SK-N-SH (cell line): ENCODE measurements around the gene PRRT1B. TPM values are rescaled to one million over a fixed set of nuclear protein-coding genes. Genes with fewer than 3 reads are reported as not detected.

ENCODE experiments used
- CTCF ChIA-PET: fragments of 300-600, 350-600 bp; formaldehyde crosslinking; extraction: SDS; loops from one replicate; lab custom pipeline; 2021; lab: Yijun Ruan, JAX
- POLR2A ChIA-PET: fragments of 350-600 bp; sonication (Branson Sonifier 250); formaldehyde crosslinking; extraction: SDS; loops from one replicate; lab custom pipeline; 2020; ENCODE audit warnings: antibody characterized with exemption, inconsistent platforms; lab: Yijun Ruan, JAX
- DNase-seq: peaks from one replicate; pipeline ENCODE4 v3.0.0; 2012
- H2AFZ ChIP-seq: fragments of 200-600 bp; sonication (generic); 2 replicates; pipeline ENCODE4 v1.8.1; 2016; ENCODE audit warnings: antibody characterized with exemption, mild to moderate bottlenecking, low read depth
- H3F3A ChIP-seq: fragments of 200-600 bp; sonication (generic); replicated peaks from 2 replicates; pipeline ENCODE3; 2016; ENCODE audit warnings: antibody characterized with exemption, mild to moderate bottlenecking; ENCODE audit not compliant: insufficient read depth
- H3K27ac ChIP-seq, 2 experiments: fragments of 200-500 bp in 1 of 2; fragments of 200-600 bp in 1 of 2; sonication (Bioruptor generic) in 1 of 2; sonication (generic), shearing (Covaris generic) in 1 of 2; 2 replicates each; pipeline versions ENCODE4 v1.5.1 to v1.6.1; 2014 to 2016; ENCODE audit warnings: low read depth in 2 of 2, inconsistent platforms in 1 of 2, low read length in 1 of 2, mild to moderate bottlenecking in 1 of 2, mixed read lengths in 1 of 2
- H3K27me3 ChIP-seq: fragments of 200-600 bp; sonication (generic), shearing (Covaris generic); 2 replicates; pipeline ENCODE4 v1.6.1; 2016; ENCODE audit warnings: mixed run types; ENCODE audit not compliant: insufficient read depth
- H3K36me3 ChIP-seq, 2 experiments: fragments of 200-500 bp in 1 of 2; fragments of 200-600 bp in 1 of 2; sonication (Bioruptor generic) in 1 of 2; sonication (generic) in 1 of 2; replicated peaks in 1 of 2; 2 replicates each; pipeline versions ENCODE3 to v1.5.1; 2014 to 2016; ENCODE audit warnings: low read length in 1 of 2, mild to moderate bottlenecking in 1 of 2; ENCODE audit not compliant: insufficient read depth in 2 of 2, control insufficient read depth in 1 of 2
- H3K4me1 ChIP-seq, 2 experiments: fragments of 200-500 bp in 1 of 2; fragments of 200-600 bp in 1 of 2; sonication (Bioruptor generic) in 1 of 2; sonication (generic), shearing (Covaris generic) in 1 of 2; 2 replicates each; pipeline versions ENCODE4 v1.5.1 to v1.6.1; 2014 to 2016; ENCODE audit warnings: low read depth in 1 of 2, low read length in 1 of 2, mixed run types in 1 of 2; ENCODE audit not compliant: insufficient read depth in 2 of 2, control insufficient read depth in 1 of 2
- H3K4me2 ChIP-seq: fragments of 200-600 bp; sonication (generic), shearing (Covaris generic); 2 replicates; pipeline ENCODE4 v1.6.1; 2017; ENCODE audit warnings: mixed run types
- H3K4me3 ChIP-seq, 2 experiments: fragments of 200-500 bp in 1 of 2; fragments of 200-600 bp in 1 of 2; sonication (Bioruptor generic) in 1 of 2; sonication (generic), shearing (Covaris generic) in 1 of 2; 2 replicates each; pipeline versions ENCODE4 v1.5.1 to v1.8.1; 2014 to 2016; ENCODE audit warnings: low read depth in 2 of 2, inconsistent platforms in 1 of 2, low read length in 1 of 2, mild to moderate bottlenecking in 1 of 2, mixed read lengths in 1 of 2, moderate library complexity in 1 of 2
- H3K79me2 ChIP-seq: fragments of 200-600 bp; sonication (generic); 2 replicates; pipeline ENCODE4 v1.8.1; 2017; ENCODE audit warnings: mild to moderate bottlenecking; ENCODE audit not compliant: insufficient read depth
- H3K9ac ChIP-seq: fragments of 200-600 bp; sonication (generic); 2 replicates; pipeline ENCODE4 v1.6.1; 2017; ENCODE audit warnings: mixed run types
- H3K9me2 ChIP-seq: fragments of 200-600 bp; sonication (generic); 2 replicates; pipeline ENCODE4 v1.6.1; 2017; ENCODE audit warnings: mixed run types
- H3K9me3 ChIP-seq: fragments of 200-600 bp; sonication (generic); 2 replicates; pipeline ENCODE4 v1.6.1; 2017; ENCODE audit warnings: mixed run types, mild to moderate bottlenecking, moderate library complexity
- H4K20me1 ChIP-seq: fragments of 200-600 bp; sonication (generic); 2 replicates; pipeline ENCODE4 v1.6.1; 2017; ENCODE audit warnings: mild to moderate bottlenecking, mixed run types; ENCODE audit not compliant: insufficient read depth
- CHD2 ChIP-seq: fragments of 150-350 bp; IDR thresholded peaks from 2 replicates; pipeline ENCODE4 v1.6.1; 2018; ENCODE audit warnings: low read length; ENCODE audit not compliant: partially characterized antibody
- ELF1 ChIP-seq: IDR thresholded peaks from 2 replicates; pipeline ENCODE4 v1.4.0; 2012
- EP300 ChIP-seq, 2 experiments: IDR thresholded peaks; 2 replicates each; pipeline versions ENCODE4 v1.4.0 to v1.6.1; 2012; ENCODE audit warnings: borderline replicate concordance in 1 of 2, low read depth in 1 of 2, low read length in 1 of 2
- EZH2phosphoT487 ChIP-seq: fragments of 200-600 bp; sonication (generic); IDR thresholded peaks from 2 replicates; pipeline ENCODE4 v1.6.1; 2017; ENCODE audit warnings: low read depth, mixed run types, mild to moderate bottlenecking, antibody characterized with exemption, moderate library complexity, borderline replicate concordance
- FOXJ3 ChIP-seq: sonication (generic); formaldehyde crosslinking; IDR thresholded peaks from 2 replicates; pipeline ENCODE4 v1.5.1; 2020; ENCODE audit warnings: mild to moderate bottlenecking, missing genetic modification reagents
- FOXM1 ChIP-seq: IDR thresholded peaks from 2 replicates; pipeline ENCODE4 v1.4.0; 2012; ENCODE audit warnings: low read depth, mild to moderate bottlenecking
- IRF3 ChIP-seq: fragments of 150-350 bp; IDR thresholded peaks from 2 replicates; pipeline ENCODE4 v1.6.1; 2016; ENCODE audit warnings: mild to moderate bottlenecking, low read depth, low read length
- JUND ChIP-seq: IDR thresholded peaks from 2 replicates; pipeline ENCODE4 v1.4.0; 2012
- MEF2A ChIP-seq: IDR thresholded peaks from 2 replicates; pipeline ENCODE4 v1.4.0; 2012; ENCODE audit warnings: low read depth, borderline replicate concordance
- MXI1 ChIP-seq: IDR thresholded peaks from 2 replicates; pipeline ENCODE4 v1.6.1; 2012; ENCODE audit warnings: mild to moderate bottlenecking, low read depth, low read length, improper control_type of control experiment
- NFIC ChIP-seq: IDR thresholded peaks from 2 replicates; pipeline ENCODE4 v1.4.0; 2012; ENCODE audit warnings: borderline replicate concordance
- RAD21 ChIP-seq: IDR thresholded peaks from 2 replicates; pipeline ENCODE4 v1.6.1; 2012; ENCODE audit warnings: mild to moderate bottlenecking, low read length
- RXRA ChIP-seq: IDR thresholded peaks from 2 replicates; pipeline ENCODE4 v1.4.0; 2012; ENCODE audit warnings: low read depth, mild to moderate bottlenecking, borderline replicate concordance
- SIN3A ChIP-seq: IDR thresholded peaks from 2 replicates; pipeline ENCODE4 v1.6.1; 2012; ENCODE audit warnings: low read depth, mild to moderate bottlenecking, low read length, moderate library complexity, borderline replicate concordance
- TCF12 ChIP-seq: IDR thresholded peaks from 2 replicates; pipeline ENCODE4 v1.4.0; 2012
- USF2 ChIP-seq: fragments of 150-350 bp; IDR thresholded peaks from 2 replicates; pipeline ENCODE4 v1.6.1; 2017; ENCODE audit warnings: antibody characterized with exemption, low read length, low read depth, borderline replicate concordance
- ZBTB33 ChIP-seq: IDR thresholded peaks from 2 replicates; pipeline ENCODE4 v1.4.0; 2012; ENCODE audit warnings: low read depth, borderline replicate concordance
- WGBS: methylation state at CpG from one replicate; pipeline ENCODE4 v1.1.6; 2017; ENCODE audit warnings: low lambda C conversion rate; 5-methylcytosine and 5-hydroxymethylcytosine counted together
- polyA plus RNA-seq, 3 experiments: library from polyadenylated mRNA; depleted of rRNA; stranded (reverse); fragments of >200 nt; gene quantifications; 2 replicates each; pipeline ENCODE4 v1.2.3, GENCODE V29; 2012
- TF ChIP-seq, protein P1 (sequence below): IDR thresholded peaks from 2 replicates; pipeline ENCODE4 v1.4.0; 2012; ENCODE audit warnings: low read depth
- TF ChIP-seq, protein P2 (sequence below): IDR thresholded peaks from 2 replicates; pipeline ENCODE4 v1.6.1; 2012; ENCODE audit warnings: mild to moderate bottlenecking, low read depth, low read length, moderate library complexity

Gene PRRT1B
- polyA plus RNA-seq, 1 of the 3 experiments (the other 2 are of a cell fraction), result not detected

GRCh38 chr9:131537946-131538345 lies 7.4 kb upstream of the PRRT1B start:
- TF ChIP-seq, protein P1, sequence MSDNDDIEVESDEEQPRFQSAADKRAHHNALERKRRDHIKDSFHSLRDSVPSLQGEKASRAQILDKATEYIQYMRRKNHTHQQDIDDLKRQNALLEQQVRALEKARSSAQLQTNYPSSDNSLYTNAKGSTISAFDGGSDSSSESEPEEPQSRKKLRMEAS, result no peak
- no peak for TF ChIP-seq SIN3A
- TF ChIP-seq MXI1, result no peak
- TF ChIP-seq JUND, result no peak
- no peak for TF ChIP-seq IRF3
- TF ChIP-seq TCF12, result no peak
- TF ChIP-seq MEF2A, result no peak
- TF ChIP-seq ZBTB33, result no peak
- TF ChIP-seq EP300 (IDR thresholded peaks at IDR 0.05; ENCODE audit: borderline replicate concordance in 1 of 2, low read depth in 1 of 2, low read length in 1 of 2), result no peak
- no peak for TF ChIP-seq ELF1
- TF ChIP-seq CHD2, result no peak
- no peak for TF ChIP-seq NFIC
- TF ChIP-seq RXRA, result no peak
- no peak for TF ChIP-seq FOXJ3 (CRISPR knock-in tag)
- TF ChIP-seq USF2, result no peak
- TF ChIP-seq, protein P2, sequence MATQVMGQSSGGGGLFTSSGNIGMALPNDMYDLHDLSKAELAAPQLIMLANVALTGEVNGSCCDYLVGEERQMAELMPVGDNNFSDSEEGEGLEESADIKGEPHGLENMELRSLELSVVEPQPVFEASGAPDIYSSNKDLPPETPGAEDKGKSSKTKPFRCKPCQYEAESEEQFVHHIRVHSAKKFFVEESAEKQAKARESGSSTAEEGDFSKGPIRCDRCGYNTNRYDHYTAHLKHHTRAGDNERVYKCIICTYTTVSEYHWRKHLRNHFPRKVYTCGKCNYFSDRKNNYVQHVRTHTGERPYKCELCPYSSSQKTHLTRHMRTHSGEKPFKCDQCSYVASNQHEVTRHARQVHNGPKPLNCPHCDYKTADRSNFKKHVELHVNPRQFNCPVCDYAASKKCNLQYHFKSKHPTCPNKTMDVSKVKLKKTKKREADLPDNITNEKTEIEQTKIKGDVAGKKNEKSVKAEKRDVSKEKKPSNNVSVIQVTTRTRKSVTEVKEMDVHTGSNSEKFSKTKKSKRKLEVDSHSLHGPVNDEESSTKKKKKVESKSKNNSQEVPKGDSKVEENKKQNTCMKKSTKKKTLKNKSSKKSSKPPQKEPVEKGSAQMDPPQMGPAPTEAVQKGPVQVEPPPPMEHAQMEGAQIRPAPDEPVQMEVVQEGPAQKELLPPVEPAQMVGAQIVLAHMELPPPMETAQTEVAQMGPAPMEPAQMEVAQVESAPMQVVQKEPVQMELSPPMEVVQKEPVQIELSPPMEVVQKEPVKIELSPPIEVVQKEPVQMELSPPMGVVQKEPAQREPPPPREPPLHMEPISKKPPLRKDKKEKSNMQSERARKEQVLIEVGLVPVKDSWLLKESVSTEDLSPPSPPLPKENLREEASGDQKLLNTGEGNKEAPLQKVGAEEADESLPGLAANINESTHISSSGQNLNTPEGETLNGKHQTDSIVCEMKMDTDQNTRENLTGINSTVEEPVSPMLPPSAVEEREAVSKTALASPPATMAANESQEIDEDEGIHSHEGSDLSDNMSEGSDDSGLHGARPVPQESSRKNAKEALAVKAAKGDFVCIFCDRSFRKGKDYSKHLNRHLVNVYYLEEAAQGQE, result no peak
- no peak for TF ChIP-seq FOXM1
- no peak for TF ChIP-seq EZH2phosphoT487
- no peak for TF ChIP-seq RAD21
- no peaks in the 10 kb centered on the region for H3K36me3 ChIP-seq
- H3K9ac ChIP-seq, result no peak overlapping the region
- peaks cover 6% of the 10 kb centered on the region; the same call in 1 of the 2 replicates for H3K9me3 ChIP-seq
- no peaks in the 10 kb centered on the region for H3F3A ChIP-seq
- no peaks in the 10 kb centered on the region for H4K20me1 ChIP-seq
- no peak overlapping the region for H3K4me2 ChIP-seq
- H3K27me3 ChIP-seq, result no peaks in the 10 kb centered on the region
- no peak overlapping the region for H2AFZ ChIP-seq
- H3K9me2 ChIP-seq, result no peaks in the 10 kb centered on the region
- ChIA-PET CTCF (no interaction called here), POLR2A (no interaction called here)
- 89% methylated on average over 19 of the region's 19 CpGs for WGBS
- H3K27ac ChIP-seq, result no peak overlapping the region
- H3K4me3 ChIP-seq, result no peak overlapping the region
- DNase-seq, result no peak
- no peaks in the 10 kb centered on the region for H3K79me2 ChIP-seq
- peaks cover 0 to 3% of the 10 kb centered on the region in 2 experiments; a peak in 1 of 4 replicates for H3K4me1 ChIP-seq
